Tibial nerve (tissue), 4 donors: Measurements from ENCODE around the gene EFHC2. TPM values are rescaled to one million over a fixed set of nuclear protein-coding genes. Genes with fewer than 3 reads are reported as not detected.
"Not testable (repeated sequence)": the region's sequence is repeated elsewhere in the genome, so short reads cannot be mapped to it uniquely, and the experiment has no call there.

Experiments used
- DNase-seq, 2 donors: peaks; one replicate each; pipeline ENCODE4 v3.0.0-alpha.2; 2019; ENCODE audit warnings: low spot score in 2 of 2
- H3K27ac ChIP-seq, 4 donors: fragments of 200-600 bp; sonication (generic) in 3 of 4; one replicate each; pipeline ENCODE4 v1.5.1; 2017 to 2019; ENCODE audit warnings: mild to moderate bottlenecking in 1 of 4
- H3K27me3 ChIP-seq, 2 donors: fragments of 200-600 bp; sonication (generic) in 1 of 2; one replicate each; pipeline versions ENCODE4 v1.5.1 to v1.6.0; 2017 to 2019
- H3K36me3 ChIP-seq, 3 donors: fragments of 200-600 bp; sonication (generic); one replicate each; pipeline ENCODE4 v1.5.1; 2018 to 2019
- H3K4me1 ChIP-seq, 4 donors: fragments of 200-600 bp; sonication (generic) in 3 of 4; one replicate each; pipeline ENCODE4 v1.5.1; 2017 to 2019
- H3K4me3 ChIP-seq, 4 donors: fragments of 200-600 bp; sonication (generic) in 3 of 4; one replicate each; pipeline ENCODE4 v1.5.1; 2017 to 2019; ENCODE audit warnings: mild to moderate bottlenecking in 1 of 4, moderate library complexity in 1 of 4
- H3K9me3 ChIP-seq, 4 donors: fragments of 200-600 bp; sonication (generic) in 3 of 4; one replicate each; pipeline ENCODE4 v1.5.1; 2017 to 2019
- EP300 ChIP-seq, 2 donors: sonication (generic); formaldehyde crosslinking; IDR thresholded peaks; one replicate each; pipeline ENCODE4 v1.6.1; 2017; ENCODE audit warnings: antibody characterized with exemption in 2 of 2, mild to moderate bottlenecking in 1 of 2
- POLR2A ChIP-seq, 2 donors: fragments of 450-650 bp; IDR thresholded peaks; one replicate each; pipeline ENCODE4 v1.6.1; 2017; ENCODE audit warnings: antibody characterized with exemption in 2 of 2, mild to moderate bottlenecking in 2 of 2, moderate library complexity in 2 of 2
- WGBS, 2 donors: methylation state at CpG; one replicate each; pipeline ENCODE4 v1.1.5; 2018; 5-methylcytosine and 5-hydroxymethylcytosine counted together
- total RNA-seq, 4 donors: library from RNA; depleted of rRNA; stranded (reverse); fragments of >200 nt; gene quantifications; one replicate each; pipeline ENCODE4 v1.1.0, GENCODE V29; 2016
- TF ChIP-seq, protein P1 (sequence below), 5 experiments: fragments of 200-600 bp in 3 of 5; fragments of 450-650 bp in 2 of 5; sonication (generic) in 3 of 5; IDR thresholded peaks; one replicate each; pipeline ENCODE4 v1.5.1; 2016 to 2019; ENCODE audit warnings: antibody characterized with exemption in 5 of 5, mild to moderate bottlenecking in 3 of 5, moderate library complexity in 2 of 5

EFHC2 gene
- total RNA-seq, 4 donors from 2014 or later = 2.5 to 5.2 (median 4.0) TPM

DNA sequence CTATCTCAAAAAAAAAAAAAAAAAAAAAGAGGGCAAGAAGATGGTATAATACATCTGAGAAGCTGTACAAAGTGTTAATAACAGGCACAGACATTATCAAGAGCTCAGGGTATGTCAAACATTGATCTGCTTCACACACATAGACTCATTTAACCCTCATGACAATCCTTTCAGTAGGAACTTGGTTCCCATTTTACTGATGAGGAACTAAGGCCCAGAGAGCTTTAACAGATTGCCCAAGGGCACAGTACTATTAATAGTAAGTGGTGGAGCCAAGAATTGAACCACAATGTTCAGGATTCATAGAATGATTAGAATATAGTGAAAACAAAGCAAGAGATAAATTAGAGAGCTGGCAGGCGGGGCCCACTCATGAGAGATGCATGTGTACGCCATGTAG is 154.4 kb downstream of the EFHC2 start:
- no peaks in the 10 kb centered on the region for H3K27me3 ChIP-seq
- no peak overlapping the region for H3K4me3 ChIP-seq
- TF ChIP-seq POLR2A (IDR thresholded peaks at IDR 0.05) (no peak), EP300 (IDR thresholded peaks at IDR 0.05) (no peak)
- TF ChIP-seq, protein P1, sequence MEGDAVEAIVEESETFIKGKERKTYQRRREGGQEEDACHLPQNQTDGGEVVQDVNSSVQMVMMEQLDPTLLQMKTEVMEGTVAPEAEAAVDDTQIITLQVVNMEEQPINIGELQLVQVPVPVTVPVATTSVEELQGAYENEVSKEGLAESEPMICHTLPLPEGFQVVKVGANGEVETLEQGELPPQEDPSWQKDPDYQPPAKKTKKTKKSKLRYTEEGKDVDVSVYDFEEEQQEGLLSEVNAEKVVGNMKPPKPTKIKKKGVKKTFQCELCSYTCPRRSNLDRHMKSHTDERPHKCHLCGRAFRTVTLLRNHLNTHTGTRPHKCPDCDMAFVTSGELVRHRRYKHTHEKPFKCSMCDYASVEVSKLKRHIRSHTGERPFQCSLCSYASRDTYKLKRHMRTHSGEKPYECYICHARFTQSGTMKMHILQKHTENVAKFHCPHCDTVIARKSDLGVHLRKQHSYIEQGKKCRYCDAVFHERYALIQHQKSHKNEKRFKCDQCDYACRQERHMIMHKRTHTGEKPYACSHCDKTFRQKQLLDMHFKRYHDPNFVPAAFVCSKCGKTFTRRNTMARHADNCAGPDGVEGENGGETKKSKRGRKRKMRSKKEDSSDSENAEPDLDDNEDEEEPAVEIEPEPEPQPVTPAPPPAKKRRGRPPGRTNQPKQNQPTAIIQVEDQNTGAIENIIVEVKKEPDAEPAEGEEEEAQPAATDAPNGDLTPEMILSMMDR (IDR thresholded peaks at IDR 0.05) = no peak
- no peaks in the 10 kb centered on the region for H3K9me3 ChIP-seq
- DNase-seq = no peak
- no peak overlapping the region for H3K27ac ChIP-seq
- WGBS, 2 donors = 91 to 100% methylated on average over 2 of the region's 2 CpGs
- H3K36me3 ChIP-seq = no peaks in the 10 kb centered on the region
- no peaks in the 10 kb centered on the region for H3K4me1 ChIP-seq

DNA sequence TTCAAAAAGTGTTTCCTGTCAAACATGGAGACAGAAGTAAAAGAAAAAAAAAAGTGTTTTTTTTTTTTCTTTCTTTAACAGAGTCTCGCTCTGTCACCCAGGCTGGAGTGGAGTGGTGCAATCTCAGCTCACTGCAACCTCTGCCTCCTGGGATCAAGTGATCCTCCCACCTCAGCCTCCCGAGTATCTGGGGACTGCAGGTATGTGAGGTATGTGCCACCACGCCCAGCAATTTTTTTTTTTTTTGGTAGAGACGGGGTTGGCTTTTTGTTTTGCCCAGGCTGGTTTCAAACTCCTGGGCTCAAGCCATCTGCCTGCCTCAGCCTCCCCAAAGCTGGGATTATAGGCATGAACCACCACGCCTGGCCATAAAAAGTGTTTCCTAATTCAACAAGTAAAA is 155.6 kb downstream of the EFHC2 start:
- not testable (repeated sequence) for H3K36me3 ChIP-seq, H3K4me3 ChIP-seq, H3K4me1 ChIP-seq, H3K27ac ChIP-seq, H3K9me3 ChIP-seq, DNase-seq, H3K27me3 ChIP-seq
- 76 to 80% methylated on average over 5 of the region's 5 CpGs for WGBS, 2 donors

DNA sequence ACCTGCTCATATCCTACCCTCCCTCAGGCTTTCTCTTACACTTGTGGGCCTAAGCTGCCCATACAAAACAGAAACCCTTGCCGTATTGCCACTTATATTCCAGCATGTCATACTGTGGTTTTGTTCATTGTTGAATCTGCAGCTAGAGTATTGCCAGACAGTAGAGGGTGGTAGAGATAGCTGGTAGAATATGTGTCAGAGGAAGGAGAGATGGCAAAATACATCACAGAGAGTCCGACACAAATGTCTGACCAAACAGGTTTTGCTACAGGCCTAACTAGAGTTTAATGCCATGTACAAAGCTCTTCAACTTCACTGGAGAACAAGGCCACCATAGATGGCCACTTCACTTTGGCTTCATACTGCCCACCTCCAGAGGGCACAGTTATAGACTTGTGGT is 160.1 kb downstream of the EFHC2 start:
- Histone ChIP-seq H3K9me3 (no peaks in the 10 kb centered on the region), H3K27me3 (no peaks in the 10 kb centered on the region), H3K36me3 (no peaks in the 10 kb centered on the region), H3K4me3 (no peak overlapping the region), H3K27ac (no peak overlapping the region), H3K4me1 (no peaks in the 10 kb centered on the region)
- no peak for TF ChIP-seq POLR2A (IDR thresholded peaks at IDR 0.05)
- no peak for TF ChIP-seq EP300 (IDR thresholded peaks at IDR 0.05)
- TF ChIP-seq, protein P1 (IDR thresholded peaks at IDR 0.05) = no peak
- DNase-seq = no peak
- 64 to 83% methylated on average over 2 of the region's 2 CpGs for WGBS, 2 donors

DNA sequence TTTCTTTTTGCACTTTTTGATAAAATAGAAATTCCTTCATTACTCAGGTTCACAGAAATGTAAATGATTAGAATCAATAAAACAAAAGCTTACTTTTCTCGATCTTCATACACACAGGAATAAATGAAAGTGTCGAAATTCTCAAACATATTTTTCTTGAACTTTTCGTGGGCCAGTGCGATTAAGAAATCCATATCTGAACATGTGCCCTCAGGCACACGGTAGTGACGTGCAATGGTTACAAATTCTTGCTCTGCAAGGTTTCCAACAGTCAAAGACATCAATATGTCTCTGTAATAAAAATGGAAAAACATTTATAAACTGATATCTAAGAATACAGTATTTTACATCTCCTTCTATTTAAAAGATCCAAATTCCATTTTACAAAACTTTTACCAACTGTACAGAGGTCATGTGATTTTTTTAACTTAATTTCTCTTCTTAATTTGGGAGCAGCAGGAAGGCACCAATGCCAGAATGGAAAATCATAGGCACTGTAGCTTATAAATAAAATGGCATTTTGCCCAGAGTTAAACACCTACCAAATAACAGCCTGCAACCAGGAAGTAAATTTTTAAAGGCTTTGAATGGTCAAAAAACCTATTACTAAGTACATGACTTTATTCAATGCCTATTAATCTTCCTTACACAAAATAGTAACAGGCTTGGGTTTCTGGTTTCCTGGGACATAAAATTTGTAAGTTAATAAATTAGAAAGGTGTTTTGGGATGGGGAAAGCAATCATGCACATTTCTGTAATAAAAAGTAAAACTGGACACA is 165.0 kb downstream of the EFHC2 start:
- Histone ChIP-seq H3K4me3 (no peak overlapping the region), H3K4me1 (no peaks in the 10 kb centered on the region), H3K27ac (no peak overlapping the region), H3K9me3 (no peaks in the 10 kb centered on the region), H3K27me3 (no peaks in the 10 kb centered on the region), H3K36me3 (peaks cover 0 to 4% (median 0%) of the 10 kb centered on the region in 3 donors)
- no peak for DNase-seq
- WGBS, 2 donors = 90 to 95% methylated on average over 6 of the region's 6 CpGs
- TF ChIP-seq EP300 (IDR thresholded peaks at IDR 0.05) (no peak), POLR2A (IDR thresholded peaks at IDR 0.05) (no peak)
- TF ChIP-seq, protein P1 (IDR thresholded peaks at IDR 0.05) = no peak

DNA sequence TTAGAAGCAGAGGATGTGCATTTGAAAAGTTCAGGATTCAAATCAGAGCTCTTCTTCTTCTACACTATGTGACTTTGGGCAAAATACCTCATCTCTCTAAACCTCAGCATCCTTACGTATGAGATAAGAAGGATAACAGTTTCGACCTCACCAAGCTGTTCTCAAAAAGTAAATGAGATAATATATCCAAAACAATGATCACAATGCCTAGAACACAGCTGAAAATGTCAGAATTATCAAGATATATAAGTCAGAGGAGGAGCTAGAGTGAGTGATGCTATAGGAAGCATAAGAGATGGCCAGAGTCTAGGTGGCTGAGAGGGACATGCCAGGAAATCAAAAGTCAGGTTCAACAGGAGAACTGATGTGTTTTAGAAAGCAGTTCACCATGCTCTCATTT is 168.0 kb downstream of the EFHC2 start:
- Histone ChIP-seq H3K27me3 (peaks cover 0 to 6% of the 10 kb centered on the region in 2 donors), H3K9me3 (no peaks in the 10 kb centered on the region), H3K4me3 (no peak overlapping the region), H3K4me1 (no peaks in the 10 kb centered on the region), H3K27ac (no peak overlapping the region), H3K36me3 (peaks cover 0 to 4% (median 0%) of the 10 kb centered on the region in 3 donors)
- no peak for DNase-seq
- WGBS, 2 donors = 70 to 89% methylated on average over 2 of the region's 2 CpGs
- no peak for TF ChIP-seq EP300 (IDR thresholded peaks at IDR 0.05)
- TF ChIP-seq, protein P1 (IDR thresholded peaks at IDR 0.05) = no peak
- no peak for TF ChIP-seq POLR2A (IDR thresholded peaks at IDR 0.05)
